Sigmoid colon (tissue), 4 donors: ENCODE measurements around the gene CAPN10.

Experiments
- POLR2AphosphoS5 ChIP-seq, 4 donors: sonication (generic); formaldehyde crosslinking; IDR thresholded peaks; one replicate each; pipeline ENCODE4 v1.6.1; 2017; ENCODE audit warnings: antibody characterized with exemption in 4 of 4
- TF ChIP-seq, protein P1 (sequence below), 4 experiments: fragments of 450-650 bp in 3 of 4; fragments of 200-600 bp in 1 of 4; IDR thresholded peaks; one replicate each; pipeline ENCODE4 v1.5.1; 2016 to 2019; ENCODE audit warnings: antibody characterized with exemption in 4 of 4, mild to moderate bottlenecking in 3 of 4, moderate library complexity in 2 of 4

DNA sequence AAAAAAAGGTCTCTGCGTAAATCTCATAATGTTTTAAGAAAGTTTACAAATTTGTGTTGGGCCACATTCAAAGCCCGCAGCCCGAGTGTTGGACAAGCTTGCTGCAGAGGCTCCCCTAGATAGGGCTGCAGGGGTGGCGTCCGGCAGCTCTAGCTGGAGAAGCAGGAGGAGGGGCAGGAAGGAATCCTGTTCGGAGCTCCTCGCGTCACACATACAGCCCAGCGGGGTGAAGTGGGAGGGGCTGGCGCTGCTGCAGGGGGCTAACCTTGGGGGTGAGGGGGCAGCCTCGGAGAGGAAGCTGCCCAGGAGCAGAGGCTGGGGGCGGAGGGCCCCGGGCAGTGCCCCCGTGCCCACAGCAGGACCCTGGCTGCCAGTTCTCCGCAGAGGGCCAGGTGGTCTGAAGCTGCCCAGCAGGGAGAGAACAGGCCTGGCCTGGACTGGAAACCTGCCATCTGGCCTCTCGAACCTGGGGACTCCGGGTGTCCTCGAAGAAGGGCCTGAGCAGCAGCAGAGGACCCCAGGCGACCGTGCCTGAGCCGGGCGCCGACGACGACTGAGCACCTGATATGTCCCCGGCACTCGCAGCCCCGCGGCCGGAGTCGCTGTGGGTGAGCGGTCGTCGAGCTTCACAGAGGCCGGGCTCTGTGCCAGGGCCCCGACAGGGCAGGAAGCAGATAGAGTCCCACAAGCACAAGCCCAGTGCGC lies 36.1 kb downstream of the CAPN10 start:
- TF ChIP-seq, protein P1, sequence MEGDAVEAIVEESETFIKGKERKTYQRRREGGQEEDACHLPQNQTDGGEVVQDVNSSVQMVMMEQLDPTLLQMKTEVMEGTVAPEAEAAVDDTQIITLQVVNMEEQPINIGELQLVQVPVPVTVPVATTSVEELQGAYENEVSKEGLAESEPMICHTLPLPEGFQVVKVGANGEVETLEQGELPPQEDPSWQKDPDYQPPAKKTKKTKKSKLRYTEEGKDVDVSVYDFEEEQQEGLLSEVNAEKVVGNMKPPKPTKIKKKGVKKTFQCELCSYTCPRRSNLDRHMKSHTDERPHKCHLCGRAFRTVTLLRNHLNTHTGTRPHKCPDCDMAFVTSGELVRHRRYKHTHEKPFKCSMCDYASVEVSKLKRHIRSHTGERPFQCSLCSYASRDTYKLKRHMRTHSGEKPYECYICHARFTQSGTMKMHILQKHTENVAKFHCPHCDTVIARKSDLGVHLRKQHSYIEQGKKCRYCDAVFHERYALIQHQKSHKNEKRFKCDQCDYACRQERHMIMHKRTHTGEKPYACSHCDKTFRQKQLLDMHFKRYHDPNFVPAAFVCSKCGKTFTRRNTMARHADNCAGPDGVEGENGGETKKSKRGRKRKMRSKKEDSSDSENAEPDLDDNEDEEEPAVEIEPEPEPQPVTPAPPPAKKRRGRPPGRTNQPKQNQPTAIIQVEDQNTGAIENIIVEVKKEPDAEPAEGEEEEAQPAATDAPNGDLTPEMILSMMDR (IDR thresholded peaks at IDR 0.05) = no peak
- no peak for TF ChIP-seq POLR2AphosphoS5 (IDR thresholded peaks at IDR 0.05)
